Mesenteric fat pad (tissue), 1 donor: ENCODE results near the gene MCCC2. TPM values are rescaled to one million over a fixed set of nuclear protein-coding genes. Genes with fewer than 3 reads are reported as not detected.
"Not testable (repeated sequence)": the region's sequence is repeated elsewhere in the genome, so short reads cannot be mapped to it uniquely, and the experiment has no call there.

Experiments
- DNase-seq: peaks from one replicate; pipeline ENCODE4 v3.0.0-alpha.2; 2020; ENCODE audit warnings: low spot score
- total RNA-seq: library from RNA; stranded (reverse); fragmentation: NEBNext Ultra II Directional; extraction: Animal tissue kit (Norgen Biotek cat#: 25700); gene quantifications from one replicate; pipeline ENCODE4 v1.2.1, GENCODE V29; 2021
- donor health status: DM: yes; HTN: yes; CAD: no.

Gene MCCC2
- total RNA-seq, 1 donor from 2014 or later, result 48.6 TPM

DNA sequence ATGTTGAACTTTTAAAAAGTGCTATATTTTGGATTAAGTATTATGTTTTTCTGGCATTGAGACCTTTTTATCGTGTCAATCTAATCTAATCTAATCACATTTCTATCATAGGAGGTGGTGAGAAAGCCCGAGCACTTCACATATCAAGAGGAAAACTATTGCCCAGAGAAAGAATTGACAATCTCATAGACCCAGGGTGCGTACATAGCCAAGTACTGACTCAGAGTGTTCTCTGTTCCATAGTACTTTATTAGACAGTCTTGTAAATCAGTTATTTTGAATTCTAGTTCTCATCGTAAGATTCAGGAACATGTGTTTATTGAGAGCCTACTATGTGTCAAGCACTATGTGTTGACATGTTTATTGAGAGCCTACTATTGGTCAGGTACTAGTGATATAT, 9.0 kb downstream of the MCCC2 start:
- DNase-seq, result no peak

- DNase-seq, result no peak
These were observed 9.9 kb downstream of the MCCC2 start for GRCh38 chr5:71597001-71597400.

DNA sequence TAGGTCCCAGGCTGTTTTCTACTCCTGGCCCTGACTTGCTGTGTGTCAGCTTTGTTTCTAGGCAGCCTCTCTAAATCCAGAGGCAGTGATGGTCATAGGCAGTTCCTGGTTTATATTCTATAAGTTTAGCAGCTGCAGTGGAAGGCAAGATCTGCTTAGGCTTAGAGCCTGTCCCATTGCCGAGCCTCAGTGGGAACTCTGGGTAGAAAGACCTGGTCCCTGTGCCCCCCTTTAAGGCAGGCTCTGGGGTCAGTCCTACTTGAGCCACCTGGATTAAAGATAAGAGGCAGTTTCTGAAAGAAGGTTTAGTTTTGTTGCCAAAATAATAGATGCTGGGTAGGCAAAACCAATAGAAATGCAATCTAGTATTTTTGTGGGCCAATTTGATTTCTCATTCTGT, 13.6 kb downstream of the MCCC2 start:
- DNase-seq, result no peak

DNA sequence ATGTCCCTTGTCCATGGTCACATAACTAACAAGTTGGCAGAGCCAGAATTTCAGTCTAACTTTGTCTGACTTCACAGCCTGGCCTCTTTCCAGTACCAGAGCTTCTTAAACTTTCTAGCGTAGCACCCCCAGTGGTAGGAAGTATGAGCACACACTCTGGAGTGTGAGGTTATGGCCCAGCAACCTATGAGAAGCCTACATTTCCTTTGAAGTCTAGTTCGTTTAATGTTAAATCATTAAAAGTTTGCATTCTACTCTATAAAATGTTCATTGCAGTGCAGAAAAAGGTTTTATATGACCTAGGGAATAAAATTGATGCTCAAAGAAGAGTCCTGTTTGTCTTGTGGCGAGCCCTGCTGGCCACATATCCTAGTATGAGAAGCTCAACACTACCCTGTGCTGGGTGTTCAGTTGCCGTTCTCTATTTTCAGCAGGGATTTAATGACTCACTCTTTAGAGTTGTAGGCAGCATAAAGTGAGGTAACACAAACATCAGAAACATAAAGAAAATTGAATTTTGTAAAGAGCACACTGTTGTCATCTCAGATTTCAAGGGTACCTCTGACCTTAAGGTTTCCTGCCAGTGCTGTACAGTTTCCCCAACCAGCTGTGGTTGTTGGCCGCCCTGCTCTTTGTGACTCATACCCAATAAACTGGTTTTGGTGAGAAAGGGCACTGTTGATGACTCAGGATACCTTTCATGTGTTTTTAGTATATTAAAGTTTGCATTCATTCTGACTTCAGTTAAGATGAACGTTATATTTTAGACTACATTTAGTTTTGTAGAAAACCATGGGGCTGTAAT, 14.3 kb downstream of the MCCC2 start:
- DNase-seq, result no peak

DNA sequence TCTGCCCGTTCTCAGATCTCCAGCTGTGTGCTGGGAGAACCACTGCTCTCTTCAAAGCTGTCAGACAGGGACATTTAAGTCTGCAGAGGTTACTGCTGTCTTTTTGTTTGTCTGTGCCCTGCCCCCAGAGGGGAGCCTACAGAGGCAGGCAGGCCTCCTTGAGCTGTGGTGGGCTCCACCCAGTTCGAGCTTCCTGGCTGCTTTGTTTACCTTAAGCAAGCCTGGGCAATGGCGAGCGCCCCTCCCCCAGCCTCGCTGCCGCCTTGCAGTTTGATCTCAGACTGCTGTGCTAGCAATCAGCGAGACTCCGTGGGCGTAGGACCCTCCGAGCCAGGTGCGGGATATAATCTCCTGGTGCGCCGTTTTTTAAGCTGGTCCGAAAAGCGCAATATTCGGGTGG, 22.8 kb downstream of the MCCC2 start:
- DNase-seq, result not testable (repeated sequence)

DNA sequence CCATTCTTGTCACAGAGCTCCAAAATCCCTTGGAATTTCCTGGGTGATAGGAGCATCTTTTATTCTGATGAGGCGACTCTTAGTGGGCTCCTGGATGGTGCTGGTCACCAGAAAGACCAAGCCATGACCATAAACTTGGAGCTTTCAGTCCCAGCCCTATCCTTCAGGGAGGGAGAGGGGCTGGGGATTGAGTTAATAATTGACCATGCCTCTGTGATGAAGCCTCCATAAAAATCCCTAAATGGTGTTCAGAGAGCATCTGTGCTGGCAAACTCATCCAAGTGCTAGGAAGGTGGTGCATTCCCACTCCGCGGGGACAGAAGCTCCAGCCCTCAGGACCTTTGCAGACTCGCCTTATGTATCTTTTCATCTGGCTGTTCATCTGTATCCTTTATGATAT, 28.7 kb downstream of the MCCC2 start:
- DNase-seq, result no peak

GRCh38 chr5:71620630-71621029, 33.5 kb downstream of the MCCC2 start:
- DNase-seq, result no peak

- no peak for DNase-seq
These were observed 34.1 kb downstream of the MCCC2 start for GRCh38 chr5:71621268-71621667.

- DNase-seq, result no peak
These were observed 34.6 kb downstream of the MCCC2 start for GRCh38 chr5:71621741-71622140.

DNA sequence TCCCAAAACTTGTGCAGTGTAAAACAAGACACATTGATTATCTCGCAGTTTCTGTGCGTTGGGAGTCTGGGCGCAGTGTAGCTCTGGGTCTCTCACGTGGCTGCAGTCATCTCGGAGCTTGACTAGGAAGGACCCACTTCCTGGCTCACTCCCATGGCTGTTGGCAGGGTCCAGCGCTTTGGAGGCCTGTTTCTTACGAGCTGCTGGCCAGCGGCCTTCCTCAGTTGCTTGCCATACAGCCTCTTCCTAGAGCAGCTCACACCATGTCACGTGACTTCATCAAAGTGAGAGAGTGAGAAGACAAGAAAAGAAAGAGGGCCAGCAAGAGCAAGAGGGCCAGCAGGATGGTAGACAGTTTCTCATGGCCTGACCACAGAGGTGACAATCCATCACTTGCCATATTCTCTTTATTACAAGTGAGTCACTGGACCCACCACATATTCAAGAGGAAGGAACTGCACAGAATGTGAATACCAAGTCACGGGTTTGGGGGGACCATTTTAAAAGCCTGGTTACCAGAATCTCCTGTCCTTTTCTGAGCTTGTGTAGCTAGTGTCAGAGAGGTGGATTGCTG, 36.2 kb downstream of the MCCC2 start:
- DNase-seq, result no peak

- no peak for DNase-seq
These were observed 42.8 kb downstream of the MCCC2 start for GRCh38 chr5:71629950-71630349.

- no peak for DNase-seq
These were observed 43.9 kb downstream of the MCCC2 start for GRCh38 chr5:71631070-71631469.

DNA sequence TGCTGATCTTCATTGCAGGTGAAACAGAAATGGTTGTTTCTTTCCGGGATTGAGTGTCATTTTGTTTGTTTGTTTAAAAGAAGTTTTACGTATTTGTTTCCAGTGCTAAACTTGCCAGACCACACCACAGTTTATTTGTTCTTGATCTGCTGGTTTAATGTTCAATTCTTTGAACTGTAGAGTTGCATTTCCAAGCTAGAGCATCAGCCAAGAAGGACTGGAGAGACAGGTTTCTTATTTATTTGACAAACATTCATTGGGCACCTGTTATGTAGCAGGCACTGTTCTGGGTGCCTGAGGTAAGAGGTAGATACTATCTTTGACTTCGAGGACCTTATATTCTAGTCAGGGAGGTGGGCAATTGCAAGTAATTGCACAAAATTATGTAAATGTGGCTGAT, 45.0 kb downstream of the MCCC2 start:
- DNase-seq, result no peak

DNA sequence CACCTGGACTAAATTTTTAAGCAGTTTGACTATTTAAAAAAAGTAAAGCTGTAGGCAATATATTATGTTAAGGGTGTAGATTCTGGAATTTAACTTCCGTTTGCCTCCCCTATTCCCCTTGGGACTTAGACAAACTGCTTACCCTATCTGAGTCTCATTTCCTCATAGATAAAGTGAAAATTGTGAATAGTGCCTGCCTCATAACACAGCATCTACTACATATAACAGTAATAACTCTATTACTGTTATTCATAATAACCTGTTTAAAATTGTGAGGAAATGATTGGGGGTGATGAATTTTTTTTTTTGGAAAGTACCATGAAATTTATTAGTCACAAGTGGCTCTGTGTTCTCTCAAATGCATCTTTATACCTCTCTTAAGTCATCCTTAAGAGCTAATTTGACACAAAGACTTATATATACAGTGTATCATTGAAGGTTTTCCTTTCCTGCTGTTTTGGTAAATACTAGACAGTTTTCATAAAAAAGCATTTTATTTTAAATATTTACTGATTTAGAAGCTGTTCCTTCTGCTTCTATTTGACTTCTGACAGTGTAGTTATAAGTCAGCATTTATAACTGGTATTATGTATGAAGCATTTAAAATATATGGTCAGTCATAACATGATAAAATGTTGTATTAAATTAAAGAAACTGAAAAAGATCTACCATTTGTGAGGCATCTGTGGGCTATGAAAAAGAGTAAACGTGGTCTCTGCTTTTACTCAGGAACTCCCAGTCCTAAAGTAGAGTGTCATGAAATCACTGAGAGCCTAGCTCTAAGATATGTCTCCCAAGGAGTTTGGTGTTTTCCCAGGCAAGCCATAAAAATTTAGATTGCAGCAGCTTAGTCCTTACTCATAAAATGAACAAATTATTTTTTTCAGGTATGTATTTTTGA, 46.4 kb downstream of the MCCC2 start:
- no peak for DNase-seq

GRCh38 chr5:71637133-71637532, 50.0 kb downstream of the MCCC2 start:
- no peak for DNase-seq

DNA sequence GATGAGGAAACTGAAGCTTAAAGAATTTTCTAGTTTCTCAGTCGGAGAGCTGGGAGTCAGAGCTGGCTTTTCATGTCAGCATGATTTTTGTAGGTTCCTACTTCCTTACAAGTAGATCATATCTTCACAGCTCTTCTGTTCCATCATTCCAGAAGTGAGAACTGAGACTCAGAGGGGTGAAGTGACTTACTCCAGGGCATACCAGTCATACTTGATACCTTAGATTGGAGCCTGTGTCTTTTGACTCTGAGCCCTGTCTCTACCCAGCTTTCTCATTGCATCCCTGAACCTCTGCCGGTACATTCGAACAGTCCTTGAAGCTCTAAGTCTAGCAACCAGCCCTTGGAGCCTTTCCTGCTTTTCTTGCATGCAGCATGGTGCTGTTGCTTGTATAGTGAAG, 53.3 kb downstream of the MCCC2 start:
- DNase-seq, result no peak

- DNase-seq, result no peak
These were observed 57.9 kb downstream of the MCCC2 start for GRCh38 chr5:71645030-71645429.

DNA sequence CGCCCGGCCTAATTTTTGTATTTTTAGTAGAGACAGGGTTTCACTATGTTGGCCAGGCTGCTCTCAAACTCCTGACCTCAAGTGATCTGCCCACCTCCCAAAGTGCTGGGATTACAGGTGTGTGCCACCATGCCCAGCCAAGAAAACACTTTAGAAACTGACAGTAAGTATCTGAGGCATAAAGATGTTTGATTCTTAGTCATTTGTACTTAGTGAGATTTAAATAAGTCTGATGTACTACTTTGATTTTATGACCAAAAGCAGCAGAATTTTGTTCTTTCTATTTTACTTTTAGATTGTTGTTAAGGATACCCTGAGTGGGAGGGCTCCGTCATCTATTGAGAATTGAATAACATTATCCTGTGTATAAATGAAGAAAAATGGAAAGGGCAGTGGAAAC, 63.8 kb downstream of the MCCC2 start:
- not testable (repeated sequence) for DNase-seq

GRCh38 chr5:71651579-71651978, 64.4 kb downstream of the MCCC2 start:
- DNase-seq, result no peak

DNA sequence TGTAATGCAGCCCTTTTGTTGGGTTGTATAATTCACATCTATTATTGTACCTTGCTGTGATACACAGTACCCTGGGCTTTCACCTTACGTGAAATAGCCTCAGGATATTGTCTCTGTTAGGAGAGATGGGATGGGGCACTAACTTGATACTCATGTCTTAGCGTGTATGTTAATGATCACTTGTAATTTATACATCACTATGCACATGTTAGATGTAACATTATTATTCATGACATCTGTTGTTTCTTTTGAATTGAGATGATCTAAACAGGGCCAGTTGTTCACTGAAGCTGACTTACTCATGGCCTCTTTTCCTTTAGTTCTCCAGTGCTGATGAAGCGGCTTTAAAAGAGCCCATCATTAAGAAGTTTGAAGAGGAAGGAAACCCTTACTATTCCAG, 65.2 kb downstream of the MCCC2 start:
- DNase-seq, result no peak

DNA sequence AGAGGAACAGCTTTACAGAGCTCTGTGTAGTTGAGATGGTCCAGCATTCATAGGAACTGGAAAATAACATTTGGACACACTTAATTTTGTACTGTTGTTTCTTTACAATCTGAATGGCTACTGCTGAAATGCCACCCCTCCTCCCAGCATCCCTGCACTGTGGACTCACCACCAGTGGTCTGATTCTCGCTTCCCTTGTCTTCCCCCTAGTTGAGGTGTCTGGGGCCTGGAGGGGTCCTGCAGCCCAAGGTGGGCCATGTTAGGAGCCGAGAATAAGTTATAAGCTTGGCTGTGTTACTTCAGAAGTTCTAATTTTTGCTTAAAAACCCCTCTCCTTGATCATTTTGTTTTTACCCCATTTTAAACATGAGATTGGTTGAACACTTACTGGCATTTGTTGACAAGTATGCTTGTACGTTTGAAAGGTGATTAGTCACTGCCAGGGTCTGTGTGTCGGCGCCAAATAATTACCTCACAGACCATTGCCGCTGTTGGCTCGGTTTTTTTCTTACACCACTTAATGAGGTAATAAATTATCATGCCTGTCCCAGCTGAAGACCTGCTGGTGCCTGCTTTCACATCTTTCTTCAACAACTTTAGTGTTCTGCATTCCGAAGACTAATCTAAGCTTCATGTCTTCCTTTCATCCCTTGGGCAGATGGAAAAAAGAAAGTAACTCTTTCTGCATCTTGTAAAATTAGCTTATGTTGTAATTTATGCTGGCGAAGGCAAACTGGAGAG, 65.8 kb downstream of the MCCC2 start:
- DNase-seq, result no peak
